HCT116 (cell line): ENCODE results near the gene SLC12A7.

Experiments
- CEBPB ChIP-seq: IDR thresholded peaks from 2 replicates; pipeline ENCODE4 v1.6.1; 2012; ENCODE audit warnings: low read depth
- EZH2 ChIP-seq: fragments of 200-600 bp; sonication (generic); IDR thresholded peaks from 2 replicates; pipeline ENCODE4 v1.6.1; 2017; ENCODE audit warnings: antibody characterized with exemption, mixed run types
- EZH2phosphoT487 ChIP-seq: fragments of 200-600 bp; IDR thresholded peaks from 2 replicates; pipeline ENCODE4 v1.6.1; 2018; ENCODE audit warnings: antibody characterized with exemption, borderline replicate concordance
- JUND ChIP-seq: IDR thresholded peaks from 2 replicates; pipeline ENCODE4 v1.6.1; 2012
- POLR2A ChIP-seq: IDR thresholded peaks from 2 replicates; pipeline ENCODE4 v1.7.0; 2011; ENCODE audit warnings: borderline replicate concordance; ENCODE audit not compliant: insufficient read depth, insufficient read length; ENCODE audit errors: extremely low read depth
- POLR2AphosphoS5 ChIP-seq: IDR thresholded peaks from 2 replicates; pipeline ENCODE4 v1.6.1; 2011; ENCODE audit warnings: mild to moderate bottlenecking, low read depth, low read length, moderate library complexity
- SP1 ChIP-seq: IDR thresholded peaks from 2 replicates; pipeline ENCODE4 v1.6.1; 2012; ENCODE audit warnings: low read depth
- TCF7L2 ChIP-seq: IDR thresholded peaks from 2 replicates; pipeline ENCODE4 v1.7.0; 2011; ENCODE audit warnings: borderline replicate concordance, inconsistent platforms; ENCODE audit not compliant: insufficient read depth, insufficient read length; ENCODE audit errors: extremely low read depth
- ZFX ChIP-seq: fragments of 450-650 bp; IDR thresholded peaks from 2 replicates; pipeline ENCODE4 v1.6.1; 2017
- TF ChIP-seq, protein P1 (sequence below), 3 experiments: fragments of 200-600 bp in 1 of 3; sonication (generic) in 1 of 3; IDR thresholded peaks in 2 of 3; conservative IDR thresholded peaks in 1 of 3; 2 replicates each; pipeline ENCODE4 v1.5.1; 2012 to 2017; ENCODE audit warnings: low read depth in 2 of 3, low read length in 2 of 3, antibody characterized with exemption in 1 of 3, borderline replicate concordance in 1 of 3, control low read depth in 1 of 3, mild to moderate bottlenecking in 1 of 3, mixed read lengths in 1 of 3, mixed run types in 1 of 3, moderate library complexity in 1 of 3; ENCODE audit not compliant: insufficient read depth in 1 of 3
- TF ChIP-seq, protein P2 (sequence below): IDR thresholded peaks from 2 replicates; pipeline ENCODE4 v1.6.1; 2012; ENCODE audit warnings: low read depth
- TF ChIP-seq, protein P3 (sequence below): IDR thresholded peaks from 2 replicates; pipeline ENCODE4 v1.6.1; 2012
- TF ChIP-seq, protein P4 (sequence below): IDR thresholded peaks from 2 replicates; pipeline ENCODE4 v1.6.1; 2012

DNA sequence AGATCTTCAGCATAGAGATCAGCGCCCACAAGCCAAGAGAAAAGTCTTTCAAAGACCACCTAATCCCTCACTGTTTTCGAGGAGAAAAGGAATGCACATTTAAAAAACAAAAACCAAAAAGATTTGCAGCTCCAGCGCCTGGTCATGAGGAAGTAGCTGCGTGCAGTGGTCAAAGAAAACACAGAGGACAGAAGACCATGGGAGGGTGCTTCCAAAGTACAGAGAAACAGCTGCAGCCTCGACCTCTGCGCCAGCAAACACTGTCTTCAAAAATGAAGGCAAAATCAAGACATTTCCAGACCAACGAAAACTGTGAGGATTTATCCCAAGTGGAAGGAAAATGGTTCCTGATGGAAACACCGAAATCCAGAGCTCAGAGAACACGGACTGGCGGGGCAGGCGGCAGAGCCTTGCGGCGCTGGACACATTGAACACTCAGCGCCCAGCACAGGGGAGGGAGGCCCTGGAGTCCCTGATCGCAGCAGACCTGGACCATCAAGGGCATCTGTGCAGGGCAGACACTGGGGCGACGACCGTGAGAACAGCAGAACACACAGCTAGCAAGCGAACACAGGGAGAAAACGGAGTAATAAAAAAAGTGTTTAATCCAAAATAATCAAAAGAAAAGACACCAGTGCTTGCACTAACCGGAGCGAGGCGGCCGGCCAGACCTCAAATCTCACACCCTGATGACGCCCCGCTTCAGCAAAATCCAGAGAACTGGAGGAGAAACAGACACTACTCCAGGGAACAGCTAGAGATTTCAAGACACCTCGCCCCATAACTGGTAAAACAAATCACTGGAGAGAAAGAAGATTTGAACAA, 12.6 kb upstream of the SLC12A7 start:
- no peak for TF ChIP-seq POLR2A
- TF ChIP-seq, protein P1, sequence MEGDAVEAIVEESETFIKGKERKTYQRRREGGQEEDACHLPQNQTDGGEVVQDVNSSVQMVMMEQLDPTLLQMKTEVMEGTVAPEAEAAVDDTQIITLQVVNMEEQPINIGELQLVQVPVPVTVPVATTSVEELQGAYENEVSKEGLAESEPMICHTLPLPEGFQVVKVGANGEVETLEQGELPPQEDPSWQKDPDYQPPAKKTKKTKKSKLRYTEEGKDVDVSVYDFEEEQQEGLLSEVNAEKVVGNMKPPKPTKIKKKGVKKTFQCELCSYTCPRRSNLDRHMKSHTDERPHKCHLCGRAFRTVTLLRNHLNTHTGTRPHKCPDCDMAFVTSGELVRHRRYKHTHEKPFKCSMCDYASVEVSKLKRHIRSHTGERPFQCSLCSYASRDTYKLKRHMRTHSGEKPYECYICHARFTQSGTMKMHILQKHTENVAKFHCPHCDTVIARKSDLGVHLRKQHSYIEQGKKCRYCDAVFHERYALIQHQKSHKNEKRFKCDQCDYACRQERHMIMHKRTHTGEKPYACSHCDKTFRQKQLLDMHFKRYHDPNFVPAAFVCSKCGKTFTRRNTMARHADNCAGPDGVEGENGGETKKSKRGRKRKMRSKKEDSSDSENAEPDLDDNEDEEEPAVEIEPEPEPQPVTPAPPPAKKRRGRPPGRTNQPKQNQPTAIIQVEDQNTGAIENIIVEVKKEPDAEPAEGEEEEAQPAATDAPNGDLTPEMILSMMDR (IDR thresholded peaks at IDR 0.05 in 2 of 3, conservative IDR thresholded peaks at IDR 0.05 in 1 of 3; ENCODE audit: borderline replicate concordance in 1 of 3, insufficient read depth in 1 of 3, low read depth in 2 of 3, low read length in 2 of 3) = no peak
- TF ChIP-seq, protein P2, sequence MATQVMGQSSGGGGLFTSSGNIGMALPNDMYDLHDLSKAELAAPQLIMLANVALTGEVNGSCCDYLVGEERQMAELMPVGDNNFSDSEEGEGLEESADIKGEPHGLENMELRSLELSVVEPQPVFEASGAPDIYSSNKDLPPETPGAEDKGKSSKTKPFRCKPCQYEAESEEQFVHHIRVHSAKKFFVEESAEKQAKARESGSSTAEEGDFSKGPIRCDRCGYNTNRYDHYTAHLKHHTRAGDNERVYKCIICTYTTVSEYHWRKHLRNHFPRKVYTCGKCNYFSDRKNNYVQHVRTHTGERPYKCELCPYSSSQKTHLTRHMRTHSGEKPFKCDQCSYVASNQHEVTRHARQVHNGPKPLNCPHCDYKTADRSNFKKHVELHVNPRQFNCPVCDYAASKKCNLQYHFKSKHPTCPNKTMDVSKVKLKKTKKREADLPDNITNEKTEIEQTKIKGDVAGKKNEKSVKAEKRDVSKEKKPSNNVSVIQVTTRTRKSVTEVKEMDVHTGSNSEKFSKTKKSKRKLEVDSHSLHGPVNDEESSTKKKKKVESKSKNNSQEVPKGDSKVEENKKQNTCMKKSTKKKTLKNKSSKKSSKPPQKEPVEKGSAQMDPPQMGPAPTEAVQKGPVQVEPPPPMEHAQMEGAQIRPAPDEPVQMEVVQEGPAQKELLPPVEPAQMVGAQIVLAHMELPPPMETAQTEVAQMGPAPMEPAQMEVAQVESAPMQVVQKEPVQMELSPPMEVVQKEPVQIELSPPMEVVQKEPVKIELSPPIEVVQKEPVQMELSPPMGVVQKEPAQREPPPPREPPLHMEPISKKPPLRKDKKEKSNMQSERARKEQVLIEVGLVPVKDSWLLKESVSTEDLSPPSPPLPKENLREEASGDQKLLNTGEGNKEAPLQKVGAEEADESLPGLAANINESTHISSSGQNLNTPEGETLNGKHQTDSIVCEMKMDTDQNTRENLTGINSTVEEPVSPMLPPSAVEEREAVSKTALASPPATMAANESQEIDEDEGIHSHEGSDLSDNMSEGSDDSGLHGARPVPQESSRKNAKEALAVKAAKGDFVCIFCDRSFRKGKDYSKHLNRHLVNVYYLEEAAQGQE = no peak
- TF ChIP-seq TCF7L2 = no peak
- no peak for TF ChIP-seq EZH2phosphoT487
- TF ChIP-seq CEBPB = no peak
- TF ChIP-seq, protein P3, sequence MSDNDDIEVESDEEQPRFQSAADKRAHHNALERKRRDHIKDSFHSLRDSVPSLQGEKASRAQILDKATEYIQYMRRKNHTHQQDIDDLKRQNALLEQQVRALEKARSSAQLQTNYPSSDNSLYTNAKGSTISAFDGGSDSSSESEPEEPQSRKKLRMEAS = no peak
- TF ChIP-seq EZH2 = no peak
- TF ChIP-seq POLR2AphosphoS5 = no peak
- no peak for TF ChIP-seq JUND
- TF ChIP-seq SP1 = no peak
- no peak for TF ChIP-seq ZFX
- TF ChIP-seq, protein P4, sequence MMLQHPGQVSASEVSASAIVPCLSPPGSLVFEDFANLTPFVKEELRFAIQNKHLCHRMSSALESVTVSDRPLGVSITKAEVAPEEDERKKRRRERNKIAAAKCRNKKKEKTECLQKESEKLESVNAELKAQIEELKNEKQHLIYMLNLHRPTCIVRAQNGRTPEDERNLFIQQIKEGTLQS = no peak
